GM12801 (cell line): Measurements from ENCODE around the gene ITPR1.

Experiments
- CTCF ChIP-seq: IDR thresholded peaks from one replicate; pipeline ENCODE4 v1.5.1; 2011; ENCODE audit warnings: control low read depth; ENCODE audit not compliant: insufficient read length; ENCODE audit errors: extremely low read depth

ITPR1 gene

GRCh38 chr3:4581498-4581897, 88.3 kb downstream of the ITPR1 start:
- no peak for TF ChIP-seq CTCF

- no peak for TF ChIP-seq CTCF
These were observed 88.9 kb downstream of the ITPR1 start for GRCh38 chr3:4581920-4582611.

- TF ChIP-seq CTCF = no peak
These were observed 89.5 kb downstream of the ITPR1 start for GRCh38 chr3:4582624-4583023.

GRCh38 chr3:4583416-4583815, 90.3 kb downstream of the ITPR1 start:
- TF ChIP-seq CTCF = no peak

- TF ChIP-seq CTCF = no peak
These were observed 91.5 kb downstream of the ITPR1 start for GRCh38 chr3:4584456-4585249.

GRCh38 chr3:4586381-4586780, 93.2 kb downstream of the ITPR1 start:
- no peak for TF ChIP-seq CTCF

- TF ChIP-seq CTCF = no peak
These were observed 94.1 kb downstream of the ITPR1 start for GRCh38 chr3:4587061-4587837.
